HG02642 (cell line): ENCODE measurements around the gene BTBD17.

Experiments
- ATAC-seq: cut with Tn5 transposase; IDR thresholded peaks from one replicate; pipeline ENCODE4 v1.9.1; 2021; ENCODE audit warnings: mild to moderate bottlenecking; ENCODE audit not compliant: unreplicated experiment, poor library complexity

Gene BTBD17

GRCh38 chr17:74307984-74308773 is 53.5 kb downstream of the BTBD17 start:
- no peak for ATAC-seq
